ENCODE results near the gene OR2L2.

OR2L2 gene

DNA sequence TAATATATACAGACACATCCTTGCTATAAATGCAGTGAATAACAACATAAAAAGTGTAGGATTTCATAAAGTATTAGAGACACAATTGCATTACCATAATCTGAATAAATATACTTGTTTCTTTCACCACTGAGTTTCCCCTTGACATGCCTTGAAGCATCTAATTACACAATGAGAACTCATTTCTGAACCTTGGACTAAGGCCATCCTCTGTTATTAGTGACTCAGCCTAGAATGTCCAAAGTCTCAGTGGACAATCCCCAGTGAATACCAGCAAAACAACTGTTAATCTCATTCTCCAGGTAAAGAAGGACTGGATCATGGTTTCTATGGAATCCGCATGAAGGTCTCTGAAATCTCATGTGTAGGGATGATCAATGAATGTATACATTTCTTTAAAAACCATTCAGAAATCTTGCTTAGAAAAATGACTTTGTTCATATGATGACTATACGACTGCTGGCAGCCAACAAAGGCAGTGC is 16.6 kb upstream of the OR2L2 start, which contains the start of gene OR2L5:
Gene OR2L5, plus strand, starts transcription at position 432 of the 482 bp plus-strand sequence. CDS start 8,288 bp downstream, outside the sequence.
- no peak within 1 kb of the TSS for H3K4me3 ChIP-seq (ENCODE audit: low read length)
- no peak for DNase-seq
- no peaks in the 10 kb centered on the region for H4K20me1 ChIP-seq (ENCODE audit: insufficient read depth, low read length)
- H3K4me1 ChIP-seq (ENCODE audit: low read length), result no peaks in the 10 kb centered on the region
- no peak within 1 kb of the TSS for H2AFZ ChIP-seq (ENCODE audit: low read length)
- no peaks in the 10 kb centered on the region for H3K9me3 ChIP-seq (replicated peaks; ENCODE audit: insufficient read depth, low read length)
- no peak within 1 kb of the TSS for H3K9ac ChIP-seq (ENCODE audit: low read length)
- TF ChIP-seq EZH2phosphoT487 (IDR thresholded peaks at IDR 0.05; ENCODE audit: low read length) (no peak), EZH2 (optimal IDR thresholded peaks at IDR 0.05; ENCODE audit: low read depth, low read length) (no peak)
- TF ChIP-seq, protein P1, sequence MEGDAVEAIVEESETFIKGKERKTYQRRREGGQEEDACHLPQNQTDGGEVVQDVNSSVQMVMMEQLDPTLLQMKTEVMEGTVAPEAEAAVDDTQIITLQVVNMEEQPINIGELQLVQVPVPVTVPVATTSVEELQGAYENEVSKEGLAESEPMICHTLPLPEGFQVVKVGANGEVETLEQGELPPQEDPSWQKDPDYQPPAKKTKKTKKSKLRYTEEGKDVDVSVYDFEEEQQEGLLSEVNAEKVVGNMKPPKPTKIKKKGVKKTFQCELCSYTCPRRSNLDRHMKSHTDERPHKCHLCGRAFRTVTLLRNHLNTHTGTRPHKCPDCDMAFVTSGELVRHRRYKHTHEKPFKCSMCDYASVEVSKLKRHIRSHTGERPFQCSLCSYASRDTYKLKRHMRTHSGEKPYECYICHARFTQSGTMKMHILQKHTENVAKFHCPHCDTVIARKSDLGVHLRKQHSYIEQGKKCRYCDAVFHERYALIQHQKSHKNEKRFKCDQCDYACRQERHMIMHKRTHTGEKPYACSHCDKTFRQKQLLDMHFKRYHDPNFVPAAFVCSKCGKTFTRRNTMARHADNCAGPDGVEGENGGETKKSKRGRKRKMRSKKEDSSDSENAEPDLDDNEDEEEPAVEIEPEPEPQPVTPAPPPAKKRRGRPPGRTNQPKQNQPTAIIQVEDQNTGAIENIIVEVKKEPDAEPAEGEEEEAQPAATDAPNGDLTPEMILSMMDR (IDR thresholded peaks at IDR 0.05; ENCODE audit: low read length), result no peak
- H3K9me2 ChIP-seq (replicated peaks; ENCODE audit: insufficient read depth, low read length), result no peaks in the 10 kb centered on the region
- no peak within 1 kb of the TSS for H3K27ac ChIP-seq (ENCODE audit: low read length)
- no peaks in the 10 kb centered on the region for H3K36me3 ChIP-seq (replicated peaks; ENCODE audit: insufficient read depth, low read length)
- no peaks in the 10 kb centered on the region for H3K27me3 ChIP-seq (replicated peaks; ENCODE audit: insufficient read depth, low read length)
- H3K79me2 ChIP-seq (ENCODE audit: low read length), result no peaks in the 10 kb centered on the region
- H3F3A ChIP-seq (ENCODE audit: insufficient read depth, low read length), result no peaks in the 10 kb centered on the region
- no peak within 1 kb of the TSS for H3K4me2 ChIP-seq (ENCODE audit: low read depth, low read length)

DNA sequence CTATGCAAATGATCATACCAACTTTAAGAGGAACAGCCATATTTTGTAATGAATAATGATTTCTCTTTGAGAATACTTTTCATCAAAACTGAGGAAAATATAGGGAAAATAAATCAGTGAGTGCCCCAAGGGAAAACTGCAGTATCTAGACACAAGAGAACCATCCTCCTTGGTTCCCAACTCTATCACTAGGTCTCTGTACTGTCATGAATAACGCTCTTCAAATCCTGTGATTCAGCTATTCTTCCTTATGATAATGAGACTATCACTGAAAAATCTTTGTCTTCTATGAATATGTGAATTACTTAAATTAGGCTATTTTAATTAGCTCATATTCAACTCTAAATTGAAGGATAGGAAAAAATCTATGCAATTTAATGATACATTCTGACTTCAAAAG is 14.1 kb upstream of the OR2L2 start:
- TF ChIP-seq, protein P1 (IDR thresholded peaks at IDR 0.05; ENCODE audit: low read length), result no peak
- no peak for TF ChIP-seq EZH2phosphoT487 (IDR thresholded peaks at IDR 0.05; ENCODE audit: low read length)
- no peak for TF ChIP-seq EZH2 (optimal IDR thresholded peaks at IDR 0.05; ENCODE audit: low read depth, low read length)
- no peaks in the 10 kb centered on the region for H4K20me1 ChIP-seq (ENCODE audit: insufficient read depth, low read length)
- no peak overlapping the region for H3K4me3 ChIP-seq (ENCODE audit: low read length)
- H3K9ac ChIP-seq (ENCODE audit: low read length), result no peak overlapping the region
- no peak overlapping the region for H3K27ac ChIP-seq (ENCODE audit: low read length)
- DNase-seq, result no peak
- H2AFZ ChIP-seq (ENCODE audit: low read length), result no peak overlapping the region
- H3K79me2 ChIP-seq (ENCODE audit: low read length), result no peaks in the 10 kb centered on the region
- no peaks in the 10 kb centered on the region for H3K27me3 ChIP-seq (replicated peaks; ENCODE audit: insufficient read depth, low read length)
- no peaks in the 10 kb centered on the region for H3K36me3 ChIP-seq (replicated peaks; ENCODE audit: insufficient read depth, low read length)
- no peak overlapping the region for H3K4me2 ChIP-seq (ENCODE audit: low read depth, low read length)
- no peaks in the 10 kb centered on the region for H3K4me1 ChIP-seq (ENCODE audit: low read length)
- H3K9me2 ChIP-seq (replicated peaks; ENCODE audit: insufficient read depth, low read length), result no peaks in the 10 kb centered on the region
- no peaks in the 10 kb centered on the region for H3F3A ChIP-seq (ENCODE audit: insufficient read depth, low read length)
- no peaks in the 10 kb centered on the region for H3K9me3 ChIP-seq (replicated peaks; ENCODE audit: insufficient read depth, low read length)

DNA sequence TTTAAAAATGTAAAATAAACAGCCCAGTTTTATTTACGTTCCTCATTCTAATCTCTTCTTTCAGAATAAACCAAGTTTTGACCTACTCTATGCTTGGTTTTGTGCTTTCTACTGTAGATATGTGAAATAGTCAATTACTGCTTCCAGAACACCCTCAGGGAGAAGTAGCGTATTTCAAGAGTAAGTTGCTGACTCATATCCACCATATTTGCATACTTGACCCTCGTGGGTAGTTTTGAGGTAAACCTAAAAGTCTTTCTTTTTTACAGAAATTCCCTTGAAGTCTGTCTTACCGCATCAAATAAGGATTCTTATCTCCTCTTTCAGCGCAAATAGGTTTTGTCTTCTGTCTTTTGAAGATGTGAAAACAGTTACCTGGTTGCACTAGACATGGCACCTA is 15.3 kb downstream of the OR2L2 start:
- TF ChIP-seq EZH2 (optimal IDR thresholded peaks at IDR 0.05; ENCODE audit: low read depth, low read length), result no peak
- no peak for TF ChIP-seq EZH2phosphoT487 (IDR thresholded peaks at IDR 0.05; ENCODE audit: low read length)
- TF ChIP-seq, protein P1 (IDR thresholded peaks at IDR 0.05; ENCODE audit: low read length), result no peak
- H3K4me1 ChIP-seq (ENCODE audit: low read length), result peaks cover 4% of the 10 kb centered on the region; the same call in 1 of the 2 replicates
- DNase-seq, result peak; percentile 92
- H3K27me3 ChIP-seq (replicated peaks; ENCODE audit: insufficient read depth, low read length), result no peaks in the 10 kb centered on the region
- H3K9me3 ChIP-seq (replicated peaks; ENCODE audit: insufficient read depth, low read length), result no peaks in the 10 kb centered on the region
- peak overlapping the region; percentile 31; the same call in 1 of the 2 replicates for H3K27ac ChIP-seq (ENCODE audit: low read length)
- peak overlapping the region; percentile 43 for H3K4me3 ChIP-seq (ENCODE audit: low read length)
- H3K4me2 ChIP-seq (ENCODE audit: low read depth, low read length), result peak overlapping the region; percentile 57
- no peaks in the 10 kb centered on the region; the same call in 1 of the 2 replicates for H3K9me2 ChIP-seq (replicated peaks; ENCODE audit: insufficient read depth, low read length)
- H3K9ac ChIP-seq (ENCODE audit: low read length), result no peak overlapping the region
- H2AFZ ChIP-seq (ENCODE audit: low read length), result peak overlapping the region; percentile 17
- no peaks in the 10 kb centered on the region for H4K20me1 ChIP-seq (ENCODE audit: insufficient read depth, low read length)
- no peaks in the 10 kb centered on the region for H3K79me2 ChIP-seq (ENCODE audit: low read length)
- peaks cover 12% of the 10 kb centered on the region for H3F3A ChIP-seq (ENCODE audit: insufficient read depth, low read length)
- no peaks in the 10 kb centered on the region for H3K36me3 ChIP-seq (replicated peaks; ENCODE audit: insufficient read depth, low read length)

Data from MM.1S (cell line).